ENCODE measurements around the gene HDGFL1.

DNA sequence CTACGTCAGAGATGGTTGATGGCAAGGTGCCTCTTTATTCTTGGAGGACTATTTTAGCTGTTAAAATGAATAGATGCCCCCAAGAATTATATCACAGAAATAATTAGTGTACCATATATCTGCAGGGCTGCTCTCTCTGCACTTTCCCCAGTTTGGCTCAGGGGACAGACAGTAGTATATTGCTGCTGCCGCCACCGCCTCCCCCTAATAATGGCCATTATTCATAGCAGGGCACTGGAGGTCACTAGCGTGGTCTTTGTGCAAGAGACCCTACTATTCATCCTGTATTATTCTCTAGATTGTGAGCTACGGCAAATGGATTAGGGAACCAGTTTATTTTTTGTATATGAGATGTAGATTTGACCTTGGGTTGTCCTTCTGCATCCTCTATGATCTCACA is 11.0 kb downstream of the HDGFL1 start:
- TF ChIP-seq, protein P1, sequence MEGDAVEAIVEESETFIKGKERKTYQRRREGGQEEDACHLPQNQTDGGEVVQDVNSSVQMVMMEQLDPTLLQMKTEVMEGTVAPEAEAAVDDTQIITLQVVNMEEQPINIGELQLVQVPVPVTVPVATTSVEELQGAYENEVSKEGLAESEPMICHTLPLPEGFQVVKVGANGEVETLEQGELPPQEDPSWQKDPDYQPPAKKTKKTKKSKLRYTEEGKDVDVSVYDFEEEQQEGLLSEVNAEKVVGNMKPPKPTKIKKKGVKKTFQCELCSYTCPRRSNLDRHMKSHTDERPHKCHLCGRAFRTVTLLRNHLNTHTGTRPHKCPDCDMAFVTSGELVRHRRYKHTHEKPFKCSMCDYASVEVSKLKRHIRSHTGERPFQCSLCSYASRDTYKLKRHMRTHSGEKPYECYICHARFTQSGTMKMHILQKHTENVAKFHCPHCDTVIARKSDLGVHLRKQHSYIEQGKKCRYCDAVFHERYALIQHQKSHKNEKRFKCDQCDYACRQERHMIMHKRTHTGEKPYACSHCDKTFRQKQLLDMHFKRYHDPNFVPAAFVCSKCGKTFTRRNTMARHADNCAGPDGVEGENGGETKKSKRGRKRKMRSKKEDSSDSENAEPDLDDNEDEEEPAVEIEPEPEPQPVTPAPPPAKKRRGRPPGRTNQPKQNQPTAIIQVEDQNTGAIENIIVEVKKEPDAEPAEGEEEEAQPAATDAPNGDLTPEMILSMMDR (IDR thresholded peaks at IDR 0.05) = no peak
- TF ChIP-seq EP300 (IDR thresholded peaks at IDR 0.05) = no peak
